ENCODE results near the gene KRT16. TPM values are rescaled to one million over a fixed set of nuclear protein-coding genes. Genes with fewer than 3 reads are reported as not detected.
"Not testable (repeated sequence)": the region's sequence is repeated elsewhere in the genome, so short reads cannot be mapped to it uniquely, and the experiment has no call there.

The KRT16 gene
- total and polyA plus RNA-seq, 8 donors: 1.1 to 32.8 (median 1.3) TPM; not detected in 5

- intact Hi-C loops (cut with DNase I; ENCODE audit: low total_unique reads): no loop called here
- H3K9me3 ChIP-seq: no peaks in the 10 kb centered on the region
Observed at GRCh38 chr17:41620583-41621434, 8.2 kb upstream of the KRT16 start.

GRCh38 chr17:41619927-41620582, 7.5 kb upstream of the KRT16 start:
- H3K4me1 ChIP-seq; intact Hi-C loops (cut with DNase I; ENCODE audit: low total_unique reads); H3K36me3 ChIP-seq; DNase-seq; H3K9me3 ChIP-seq; H3K4me3 ChIP-seq; H3K27ac ChIP-seq: not testable (repeated sequence)
- WGBS, 5 donors: 74 to 86% (median 85%) methylated on average over 6 of the region's 6 CpGs
- peaks cover 0 to 61% (median 6%) of the 10 kb centered on the region in 3 donors for H3K27me3 ChIP-seq

More at GRCh38 chr17:41620583-41621434, 8.2 kb upstream of the KRT16 start:
- Histone ChIP-seq H3K4me3 (no peak overlapping the region), H3K36me3 (no peaks in the 10 kb centered on the region), H3K27me3 (peaks cover 0 to 58% (median 3%) of the 10 kb centered on the region in 3 donors), H3K4me1 (no peaks in the 10 kb centered on the region), H3K27ac (no peak overlapping the region)
- 72 to 85% (median 74%) methylated on average over 20 to 21 of the region's 21 CpGs for WGBS, 5 donors
- TF ChIP-seq CTCF (IDR thresholded peaks at IDR 0.05): no peak
- no peak for TF ChIP-seq EP300 (IDR thresholded peaks at IDR 0.05)
- DNase-seq: no peak

GRCh38 chr17:41619036-41619926, 6.7 kb upstream of the KRT16 start:
- no peak for TF ChIP-seq EP300 (IDR thresholded peaks at IDR 0.05)
- no peak for TF ChIP-seq POLR2AphosphoS5 (IDR thresholded peaks at IDR 0.05)
- no peak for TF ChIP-seq CTCF (IDR thresholded peaks at IDR 0.05)
- TF ChIP-seq POLR2A (IDR thresholded peaks at IDR 0.05): no peak
- intact Hi-C loops (cut with DNase I; ENCODE audit: low total_unique reads): no loop called here
- 74 to 87% (median 78%) methylated on average over 13 to 20 of the region's 20 CpGs for WGBS, 5 donors
- Histone ChIP-seq H3K4me1 (no peaks in the 10 kb centered on the region), H3K9me3 (no peaks in the 10 kb centered on the region), H3K27ac (no peak overlapping the region), H3K27me3 (peaks cover 0 to 61% (median 6%) of the 10 kb centered on the region in 3 donors), H3K4me3 (no peak overlapping the region), H3K36me3 (no peaks in the 10 kb centered on the region)
- DNase-seq: no peak

- no peaks in the 10 kb centered on the region for H3K4me1 ChIP-seq
- no peak for DNase-seq
- H3K27ac ChIP-seq: no peak overlapping the region
- peaks cover 0 to 61% (median 6%) of the 10 kb centered on the region in 3 donors for H3K27me3 ChIP-seq
- no peaks in the 10 kb centered on the region for H3K9me3 ChIP-seq
- WGBS, 5 donors: 56 to 63% (median 60%) methylated on average over 13 of the region's 13 CpGs
- intact Hi-C loops (cut with DNase I; ENCODE audit: low total_unique reads): no loop called here
- no peaks in the 10 kb centered on the region for H3K36me3 ChIP-seq
- TF ChIP-seq POLR2A (IDR thresholded peaks at IDR 0.05) (no peak), CTCF (IDR thresholded peaks at IDR 0.05) (no peak), POLR2AphosphoS5 (IDR thresholded peaks at IDR 0.05) (no peak)
- H3K4me3 ChIP-seq: no peak overlapping the region
Observed at GRCh38 chr17:41618341-41619035, 5.9 kb upstream of the KRT16 start.

Data from stomach (tissue), 9 donors.